Measurements from ENCODE around the gene OSBPL2. TPM values are rescaled to one million over a fixed set of nuclear protein-coding genes. Genes with fewer than 3 reads are reported as not detected.

The OSBPL2 gene
- total RNA-seq, 4 donors from 2014 or later: 23.1 to 31.6 (median 27.1) TPM

GRCh38 chr20:62268228-62268900 lies 30.0 kb downstream of the OSBPL2 start:
- DNase-seq (ENCODE audit: low spot score in 2 of 2): no peak
- no peaks in the 10 kb centered on the region for H3K9me3 ChIP-seq
- TF ChIP-seq POLR2A (IDR thresholded peaks at IDR 0.05) (no peak), EP300 (IDR thresholded peaks at IDR 0.05) (no peak), CTCF (IDR thresholded peaks at IDR 0.05) (no peak)
- no peak overlapping the region for H3K4me3 ChIP-seq
- H3K4me1 ChIP-seq: no peaks in the 10 kb centered on the region
- 82 to 84% methylated on average over 7 of the region's 7 CpGs for WGBS, 2 donors
- peaks cover 0 to 87% (median 4%) of the 10 kb centered on the region in 3 donors for H3K36me3 ChIP-seq
- no peak overlapping the region for H3K27ac ChIP-seq
- H3K27me3 ChIP-seq: no peaks in the 10 kb centered on the region

GRCh38 chr20:62269378-62269777 lies 31.1 kb downstream of the OSBPL2 start:
- H3K27me3 ChIP-seq: no peaks in the 10 kb centered on the region
- no peaks in the 10 kb centered on the region for H3K4me1 ChIP-seq
- peaks cover 0 to 87% (median 5%) of the 10 kb centered on the region in 3 donors for H3K36me3 ChIP-seq
- 77 to 87% methylated on average over 12 to 14 of the region's 14 CpGs for WGBS, 2 donors
- no peak for TF ChIP-seq POLR2A (IDR thresholded peaks at IDR 0.05)
- TF ChIP-seq CTCF (IDR thresholded peaks at IDR 0.05): no peak
- no peak for TF ChIP-seq EP300 (IDR thresholded peaks at IDR 0.05)
- no peak for DNase-seq (ENCODE audit: low spot score in 2 of 2)
- no peak overlapping the region for H3K4me3 ChIP-seq
- no peak overlapping the region for H3K27ac ChIP-seq
- no peaks in the 10 kb centered on the region for H3K9me3 ChIP-seq

DNA sequence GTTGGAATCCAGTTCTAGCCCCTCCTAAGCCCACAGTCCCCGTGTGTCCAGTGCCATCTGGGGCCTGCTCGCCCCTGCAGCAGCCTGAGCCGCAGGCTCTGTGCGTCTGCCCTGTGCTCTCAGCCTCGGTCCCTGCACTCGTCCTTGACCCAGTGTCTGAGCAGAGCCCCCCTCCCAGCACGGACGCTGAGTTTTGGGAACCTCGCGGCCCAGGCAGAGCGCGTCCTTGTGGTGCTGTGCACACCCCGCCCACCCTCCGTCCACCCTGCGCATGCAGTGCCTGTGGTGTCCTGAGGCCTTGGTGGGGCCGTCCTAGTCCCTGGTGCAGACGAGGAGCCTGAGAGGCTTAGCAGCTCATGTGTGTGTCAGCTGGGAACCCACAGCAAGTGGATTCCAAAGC lies 31.6 kb downstream of the OSBPL2 start:
- Histone ChIP-seq H3K9me3 (no peaks in the 10 kb centered on the region), H3K4me3 (no peak overlapping the region), H3K27ac (no peak overlapping the region), H3K36me3 (peaks cover 0 to 87% (median 5%) of the 10 kb centered on the region in 3 donors), H3K27me3 (no peaks in the 10 kb centered on the region), H3K4me1 (no peaks in the 10 kb centered on the region)
- TF ChIP-seq POLR2A (IDR thresholded peaks at IDR 0.05) (no peak), EP300 (IDR thresholded peaks at IDR 0.05) (no peak), CTCF (IDR thresholded peaks at IDR 0.05) (no peak)
- DNase-seq (ENCODE audit: low spot score in 2 of 2): no peak
- WGBS, 2 donors: 88 to 89% methylated on average over 15 to 17 of the region's 17 CpGs

DNA sequence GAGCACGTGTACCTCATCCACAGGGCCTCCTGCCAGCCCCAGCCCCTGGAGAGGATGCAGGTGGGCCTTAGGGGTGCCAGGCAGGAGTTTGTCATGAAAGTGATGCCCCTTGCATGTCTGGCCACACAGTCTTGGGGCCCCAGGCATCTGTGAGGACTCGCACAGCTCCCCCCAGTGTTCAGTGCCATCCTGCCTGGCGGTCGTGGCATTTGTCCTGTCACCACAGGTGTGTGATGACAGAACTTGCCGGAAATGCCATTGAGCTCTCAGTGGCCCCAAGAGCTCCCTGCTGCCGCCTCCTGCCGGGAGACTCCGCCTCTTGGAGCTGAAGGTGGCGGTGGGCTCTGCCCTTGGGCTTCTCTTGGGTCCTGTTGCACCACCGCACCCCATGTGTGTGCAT lies 33.9 kb downstream of the OSBPL2 start:
- H3K36me3 ChIP-seq: peaks cover 0 to 87% (median 5%) of the 10 kb centered on the region in 3 donors

More for the DNA sequence above, 33.9 kb downstream of the OSBPL2 start:
- H3K4me1 ChIP-seq: no peaks in the 10 kb centered on the region
- H3K27me3 ChIP-seq: no peaks in the 10 kb centered on the region
- H3K9me3 ChIP-seq: no peaks in the 10 kb centered on the region
- 85 to 100% methylated on average over 2 to 9 of the region's 10 CpGs for WGBS, 2 donors
- H3K4me3 ChIP-seq: no peak overlapping the region
- TF ChIP-seq POLR2A (IDR thresholded peaks at IDR 0.05) (no peak), EP300 (IDR thresholded peaks at IDR 0.05) (no peak), CTCF (IDR thresholded peaks at IDR 0.05) (no peak)
- DNase-seq (ENCODE audit: low spot score in 2 of 2): no peak
- no peak overlapping the region for H3K27ac ChIP-seq
